HG03095 (cell line): ENCODE data around the gene RABGAP1.

Experiments
- ATAC-seq: cut with Tn5 transposase; IDR thresholded peaks from one replicate; pipeline ENCODE4 v1.9.1; 2021; ENCODE audit warnings: moderate library complexity; ENCODE audit not compliant: unreplicated experiment

The RABGAP1 gene

DNA sequence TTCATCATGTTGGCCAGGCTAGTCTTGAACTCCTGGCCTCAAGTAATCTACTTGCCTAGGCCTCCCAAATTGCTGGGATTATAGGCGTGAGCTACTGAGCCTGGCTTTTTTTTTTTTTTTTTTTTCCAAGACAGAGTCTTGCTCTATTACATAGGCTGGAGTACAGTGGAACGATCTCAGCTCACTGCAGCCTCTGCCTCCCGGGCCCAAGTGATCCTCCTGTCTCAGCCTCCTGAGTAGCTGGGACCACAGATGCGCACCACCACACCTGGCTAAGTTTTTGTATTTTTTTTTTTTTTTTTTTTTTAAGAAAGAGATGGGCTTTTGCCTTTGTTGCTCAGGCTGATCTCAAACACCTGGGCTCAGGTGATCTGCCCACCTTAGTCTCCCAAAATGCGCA, 66.4 kb downstream of the RABGAP1 start:
- ATAC-seq = no peak

DNA sequence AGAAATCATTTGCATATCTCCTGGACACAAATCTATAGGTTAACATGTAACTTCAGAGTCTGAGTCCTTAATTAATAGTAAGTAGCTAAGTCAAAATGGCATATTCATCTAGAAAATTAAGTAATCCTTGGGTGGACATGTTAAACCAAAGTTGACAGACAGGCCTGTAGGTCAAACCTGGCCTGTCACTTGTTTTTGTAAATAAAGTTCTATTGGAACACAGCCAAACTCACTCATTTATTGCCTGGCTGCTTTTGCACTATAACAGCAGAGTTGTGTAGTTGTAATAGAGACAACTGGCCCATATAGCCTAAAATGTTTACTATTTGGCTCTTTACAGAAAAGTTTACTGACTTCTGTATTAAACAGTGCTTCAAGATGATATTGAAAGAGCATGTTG, 68.1 kb downstream of the RABGAP1 start:
- no peak for ATAC-seq

DNA sequence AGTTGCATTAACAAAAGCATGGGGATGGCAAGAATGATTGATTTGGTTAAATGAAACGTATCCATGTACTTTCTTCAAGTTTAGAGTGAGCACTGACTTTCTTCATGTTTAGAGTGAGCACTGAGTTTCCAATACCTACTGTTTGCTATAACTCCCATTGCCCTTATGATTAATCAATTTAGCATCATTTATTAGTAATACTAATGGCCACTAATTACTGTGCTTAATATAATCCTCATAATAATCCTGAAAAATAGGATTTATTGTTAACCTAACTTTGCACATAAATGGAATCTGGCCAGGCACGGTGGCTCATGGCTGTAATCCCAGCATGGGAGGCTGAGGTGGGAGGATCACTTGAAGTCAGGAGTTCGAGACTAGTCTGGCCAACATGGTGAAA, 70.6 kb downstream of the RABGAP1 start:
- no peak for ATAC-seq

DNA sequence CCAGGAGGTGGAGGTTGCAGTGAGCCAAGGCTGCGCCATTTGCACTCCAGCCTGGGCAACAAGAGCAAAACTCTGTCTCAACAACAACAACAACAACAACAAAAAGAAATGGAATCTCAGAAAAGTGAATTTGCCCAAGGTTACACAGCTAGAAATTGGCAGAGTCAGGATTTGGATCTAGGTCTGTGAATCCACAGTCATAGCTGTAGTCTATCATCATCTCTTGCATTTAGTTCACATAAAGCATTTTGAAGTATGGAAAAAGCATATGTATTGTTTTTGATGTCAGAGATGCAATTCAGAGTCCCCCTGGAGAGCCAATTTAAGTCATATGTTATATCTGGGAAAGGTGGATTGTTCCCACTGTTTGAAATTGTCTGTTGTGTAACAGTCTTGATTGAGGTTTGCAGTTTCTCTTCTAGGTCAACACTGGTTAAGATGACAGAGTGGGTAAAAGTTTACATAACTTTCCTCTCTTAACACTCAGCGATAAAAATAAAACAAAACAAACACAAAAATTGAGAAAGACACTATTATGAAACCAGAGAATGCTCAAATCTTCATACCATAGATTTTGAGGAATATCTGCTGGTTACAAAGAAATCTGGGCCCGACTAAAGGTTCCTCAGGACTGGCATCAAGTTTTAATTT, 71.2 kb downstream of the RABGAP1 start:
- no peak for ATAC-seq

DNA sequence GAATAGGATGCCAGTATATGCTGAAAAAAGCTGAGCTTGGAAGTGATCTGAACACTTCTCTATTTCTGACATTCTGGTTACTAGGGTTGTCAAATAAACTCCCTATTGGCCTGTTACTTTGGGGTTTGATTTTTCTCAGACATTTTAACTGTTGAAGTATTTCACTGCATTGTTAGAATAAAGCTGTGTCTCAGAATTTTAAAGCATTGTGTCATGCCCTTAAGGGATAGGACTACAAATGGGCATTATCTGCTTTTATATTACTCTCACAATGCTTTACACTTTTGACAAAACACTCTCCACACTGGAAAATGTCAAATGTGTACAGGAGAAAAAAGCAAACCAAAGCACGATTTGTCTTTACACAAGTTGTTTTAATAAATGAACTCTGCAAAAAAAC, 75.8 kb downstream of the RABGAP1 start:
- ATAC-seq = no peak

DNA sequence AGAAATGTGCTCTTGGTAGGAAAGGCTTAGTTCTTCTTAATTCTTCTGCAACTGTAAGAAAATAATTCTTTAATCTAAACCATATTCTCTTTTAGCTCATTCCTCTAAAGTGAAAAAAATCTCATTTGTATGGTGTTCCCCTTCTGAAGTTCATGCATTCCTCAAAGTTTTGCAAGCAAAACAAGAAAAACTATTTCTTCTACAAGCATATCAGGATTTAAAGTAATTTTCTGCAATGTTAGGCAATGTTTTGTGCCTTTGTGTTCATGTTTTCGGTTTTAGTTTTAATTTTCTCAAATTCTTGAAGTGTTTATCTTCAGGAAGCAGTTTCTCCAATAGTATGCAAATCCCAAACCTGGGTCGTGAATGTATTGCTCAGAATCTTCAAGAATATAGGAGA, 80.0 kb downstream of the RABGAP1 start:
- ATAC-seq = no peak

DNA sequence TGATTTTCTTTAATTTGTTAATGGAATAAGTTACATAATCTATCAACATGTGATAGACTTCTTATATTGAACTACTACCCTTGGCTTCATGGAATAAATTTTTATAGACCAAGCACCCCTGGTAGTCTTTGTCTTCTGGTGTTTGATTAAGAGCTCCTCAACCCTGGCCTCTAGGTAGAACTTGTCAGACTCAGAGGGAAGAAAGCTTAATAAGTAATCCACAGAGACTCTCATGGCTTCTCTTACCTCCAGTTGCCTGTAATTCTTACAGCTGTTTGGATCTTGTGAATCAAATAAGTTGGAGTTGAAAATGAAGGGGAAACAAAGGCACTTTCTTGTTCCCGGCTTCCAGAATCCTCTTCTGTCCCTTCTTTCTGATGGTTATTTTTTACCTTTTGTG, 85.6 kb downstream of the RABGAP1 start:
- no peak for ATAC-seq

DNA sequence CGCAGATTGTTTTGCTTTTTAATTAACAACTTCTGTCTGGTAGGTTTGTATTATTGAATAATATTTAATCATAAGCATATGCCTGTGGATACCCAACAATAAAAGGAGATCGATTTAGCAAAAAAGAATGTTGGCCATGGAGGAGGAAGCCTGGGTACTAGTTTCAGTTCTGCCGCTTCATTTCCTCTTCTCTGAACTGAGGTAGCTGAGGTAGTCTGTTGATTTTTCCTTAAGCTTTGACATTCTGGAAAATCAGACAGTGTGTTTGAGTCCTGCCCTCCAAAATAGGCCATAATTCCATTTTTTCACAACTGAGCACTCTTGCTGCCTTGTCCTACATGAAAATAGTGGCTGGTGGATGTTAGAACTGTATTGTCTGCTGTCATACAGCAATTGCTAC, 86.7 kb downstream of the RABGAP1 start:
- no peak for ATAC-seq

DNA sequence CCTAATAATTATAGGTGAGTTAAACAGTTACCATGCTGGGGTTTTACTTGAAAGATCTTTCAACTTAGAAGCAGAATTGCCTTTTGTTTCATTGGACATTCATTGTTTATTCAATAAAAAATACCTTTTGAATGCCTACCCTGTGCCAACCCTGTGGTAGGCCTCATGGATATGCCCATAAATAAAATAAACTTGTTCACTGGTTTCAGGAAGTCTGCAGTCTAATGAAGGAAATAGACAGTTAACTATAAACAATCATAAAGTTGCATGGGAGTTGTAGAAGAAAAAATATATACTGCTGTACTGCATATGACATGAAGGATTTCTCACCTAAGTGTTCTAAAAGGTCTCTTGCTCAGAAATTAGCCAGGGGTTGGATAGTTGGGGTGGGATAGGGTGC, 87.3 kb downstream of the RABGAP1 start:
- ATAC-seq = no peak

DNA sequence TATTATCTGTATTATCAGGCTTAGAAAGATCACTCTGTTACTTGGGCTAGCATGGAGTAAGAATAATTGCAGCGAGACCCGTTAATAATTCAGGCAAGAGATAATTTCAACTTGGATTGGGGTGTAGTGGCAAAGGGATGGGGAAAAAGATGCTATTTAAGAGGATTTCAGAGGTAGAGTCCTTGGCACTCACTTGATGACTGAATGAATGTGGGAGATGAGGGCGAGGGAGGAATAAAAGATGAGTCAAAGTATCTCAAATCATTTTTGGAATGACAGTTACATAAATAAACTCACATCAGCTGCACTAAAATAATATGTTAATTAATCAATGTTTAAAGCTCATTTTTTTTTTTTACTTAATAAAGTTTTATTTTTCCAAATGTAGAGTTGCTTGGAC, 88.2 kb downstream of the RABGAP1 start:
- no peak for ATAC-seq

DNA sequence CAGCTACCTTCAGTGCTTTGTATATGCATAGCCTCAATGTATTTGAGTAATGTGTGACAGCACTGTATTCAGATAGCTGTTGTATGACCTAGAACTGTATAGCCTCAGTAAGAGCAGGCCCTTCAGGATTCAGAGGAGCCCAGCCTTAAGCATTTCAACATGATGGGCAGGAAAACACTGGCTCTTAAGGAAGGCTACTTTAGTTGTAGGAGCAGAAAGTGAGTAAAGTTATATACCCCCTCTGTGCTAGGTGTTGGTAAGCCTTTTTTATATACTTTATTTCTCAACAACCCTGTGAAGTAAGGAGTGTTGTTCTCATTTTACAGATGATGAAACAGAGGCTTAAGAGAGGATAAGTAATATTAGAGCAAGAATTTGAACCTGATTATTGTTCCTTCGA, 91.1 kb downstream of the RABGAP1 start:
- ATAC-seq = no peak

DNA sequence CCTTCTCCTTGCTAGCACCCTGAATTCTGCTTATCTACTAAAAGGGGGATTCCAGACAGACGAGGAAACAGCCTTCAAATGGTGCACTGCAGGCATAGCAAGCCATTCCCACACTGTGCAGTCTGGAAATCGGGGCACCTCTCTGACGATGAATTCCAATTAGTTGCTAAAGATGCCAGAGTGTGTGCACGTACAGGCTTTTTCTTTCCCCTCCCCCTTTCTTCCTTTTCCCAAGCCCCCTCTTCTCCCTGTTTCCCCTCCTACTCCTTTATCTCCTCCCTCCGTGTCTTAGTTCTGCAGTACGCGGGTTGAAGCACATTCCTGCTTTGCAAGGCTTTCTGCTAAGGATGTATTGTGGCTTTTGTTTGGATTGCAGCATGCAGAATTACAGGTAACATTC, 92.5 kb downstream of the RABGAP1 start, which contains the start of gene GPR21:
Gene GPR21 (plus strand): TSS at position 316 of the 400 bp plus-strand sequence. CDS start 900 bp downstream, outside the sequence.
- ATAC-seq = no peak

DNA sequence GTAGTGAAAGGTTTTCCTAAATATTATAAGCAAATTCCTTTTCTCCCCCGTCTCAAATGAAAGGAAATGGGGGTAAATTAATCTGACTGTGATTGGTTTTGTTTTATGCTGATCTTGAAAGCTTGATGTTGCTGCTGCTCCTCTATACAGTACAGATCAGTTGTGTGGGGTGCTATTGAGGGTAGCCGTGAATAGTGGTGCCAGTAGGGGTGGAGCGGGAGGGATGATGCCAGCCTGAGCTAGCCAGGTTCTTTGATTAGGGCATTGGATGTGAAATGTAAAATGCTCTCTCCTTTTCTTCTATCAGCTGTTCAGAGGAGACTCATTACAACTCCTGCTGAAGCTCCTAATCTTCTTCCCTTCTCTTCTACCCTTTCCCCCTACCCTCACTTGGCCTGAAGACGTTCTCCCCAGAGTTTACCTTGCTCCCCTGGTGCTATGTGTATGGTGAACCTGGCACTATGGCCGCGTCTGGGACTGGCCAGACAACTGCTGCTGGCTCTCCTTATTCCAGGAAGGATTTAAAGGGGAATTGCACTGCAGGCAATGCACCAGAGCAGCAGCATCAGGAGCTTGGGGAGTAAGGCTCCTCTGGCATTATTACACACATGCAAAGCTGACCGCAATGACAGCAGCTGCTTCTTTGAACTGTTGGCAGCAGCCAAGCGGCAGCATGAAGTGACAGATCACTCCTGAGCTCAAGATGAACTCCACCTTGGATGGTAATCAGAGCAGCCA, 93.2 kb downstream of the RABGAP1 start:
- no peak for ATAC-seq

DNA sequence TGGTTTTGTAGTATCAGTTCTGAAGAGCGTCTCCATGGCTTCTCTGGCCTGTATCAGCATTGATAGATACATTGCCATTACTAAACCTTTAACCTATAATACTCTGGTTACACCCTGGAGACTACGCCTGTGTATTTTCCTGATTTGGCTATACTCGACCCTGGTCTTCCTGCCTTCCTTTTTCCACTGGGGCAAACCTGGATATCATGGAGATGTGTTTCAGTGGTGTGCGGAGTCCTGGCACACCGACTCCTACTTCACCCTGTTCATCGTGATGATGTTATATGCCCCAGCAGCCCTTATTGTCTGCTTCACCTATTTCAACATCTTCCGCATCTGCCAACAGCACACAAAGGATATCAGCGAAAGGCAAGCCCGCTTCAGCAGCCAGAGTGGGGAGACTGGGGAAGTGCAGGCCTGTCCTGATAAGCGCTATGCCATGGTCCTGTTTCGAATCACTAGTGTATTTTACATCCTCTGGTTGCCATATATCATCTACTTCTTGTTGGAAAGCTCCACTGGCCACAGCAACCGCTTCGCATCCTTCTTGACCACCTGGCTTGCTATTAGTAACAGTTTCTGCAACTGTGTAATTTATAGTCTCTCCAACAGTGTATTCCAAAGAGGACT, 94.2 kb downstream of the RABGAP1 start:
- ATAC-seq = no peak

DNA sequence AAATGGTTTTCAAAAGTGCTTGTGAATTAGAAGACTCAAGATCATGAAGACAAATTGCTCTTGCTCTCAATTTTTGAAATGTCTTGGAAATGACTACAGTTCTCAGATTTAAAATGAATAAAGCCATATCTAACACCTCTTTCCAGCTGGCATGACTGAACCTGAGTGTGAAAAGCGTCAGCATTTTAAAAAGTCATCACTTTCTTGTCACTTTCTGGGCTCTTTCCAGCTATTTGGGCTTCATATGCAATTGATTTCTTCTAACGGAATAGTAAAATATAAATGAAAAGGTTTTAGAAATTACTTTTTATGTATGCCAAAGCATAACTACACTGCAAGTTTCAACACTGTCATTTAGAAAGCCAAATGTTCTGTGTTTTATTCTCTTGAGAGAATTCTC, 95.0 kb downstream of the RABGAP1 start:
- no peak for ATAC-seq

DNA sequence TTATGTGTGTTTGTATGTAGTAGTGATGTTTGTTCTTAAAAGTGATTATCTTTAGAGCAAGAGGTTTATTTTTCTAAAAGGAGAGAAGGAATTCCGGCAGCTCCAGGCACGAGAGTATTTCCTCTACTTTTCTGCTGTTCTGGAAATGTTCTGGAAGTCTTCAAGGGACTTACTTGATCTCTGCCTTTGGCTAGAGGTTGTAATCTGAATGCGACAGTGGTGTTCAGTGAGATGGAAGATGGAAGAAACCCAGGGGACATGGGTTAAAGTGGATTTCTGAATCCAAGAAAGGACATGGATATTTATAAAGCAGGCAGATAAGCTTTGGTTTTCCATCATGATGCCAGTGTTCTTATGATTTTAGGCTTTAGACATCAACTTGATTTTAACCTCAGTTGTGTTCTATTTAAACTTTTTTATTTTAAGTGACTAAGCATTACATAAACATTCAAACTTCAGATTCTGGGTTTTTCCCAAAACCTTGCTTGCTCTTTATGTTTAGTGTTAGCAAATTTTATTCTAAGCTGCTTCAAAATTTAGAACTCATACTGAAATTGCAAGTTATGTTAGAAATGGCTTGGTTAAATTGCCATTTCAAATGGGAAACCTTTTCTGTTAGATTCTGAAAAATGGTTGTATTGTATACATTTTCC, 96.2 kb downstream of the RABGAP1 start:
- no peak for ATAC-seq

DNA sequence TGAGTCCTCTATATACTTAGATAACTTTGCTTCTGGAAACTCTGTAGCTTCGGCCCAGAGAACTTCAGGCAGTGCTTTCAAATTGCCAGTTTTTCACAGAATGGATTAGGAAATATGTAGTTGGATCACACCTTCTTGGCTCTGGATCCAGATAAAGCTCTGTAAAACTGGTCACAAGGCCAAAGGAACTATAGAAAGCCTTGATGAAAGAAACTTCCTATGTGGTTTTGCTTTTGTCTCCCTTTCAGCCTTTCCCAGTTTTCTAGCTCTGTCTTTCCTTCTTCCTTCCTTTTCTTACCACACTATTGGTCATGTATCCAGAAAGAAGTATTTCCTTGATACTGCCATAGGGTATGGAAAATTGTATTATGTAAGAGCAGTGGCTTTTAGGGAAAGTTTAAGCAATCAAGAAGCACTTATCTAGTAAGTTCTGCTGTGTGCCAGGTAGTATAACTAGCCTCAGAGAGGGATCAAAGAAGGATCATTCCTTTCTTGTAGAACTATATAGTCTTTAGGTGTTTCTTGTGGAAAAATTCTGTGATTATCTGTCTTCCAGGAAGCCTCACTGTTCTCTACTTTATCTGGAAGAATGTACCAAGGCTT, 98.9 kb downstream of the RABGAP1 start:
- no peak for ATAC-seq

DNA sequence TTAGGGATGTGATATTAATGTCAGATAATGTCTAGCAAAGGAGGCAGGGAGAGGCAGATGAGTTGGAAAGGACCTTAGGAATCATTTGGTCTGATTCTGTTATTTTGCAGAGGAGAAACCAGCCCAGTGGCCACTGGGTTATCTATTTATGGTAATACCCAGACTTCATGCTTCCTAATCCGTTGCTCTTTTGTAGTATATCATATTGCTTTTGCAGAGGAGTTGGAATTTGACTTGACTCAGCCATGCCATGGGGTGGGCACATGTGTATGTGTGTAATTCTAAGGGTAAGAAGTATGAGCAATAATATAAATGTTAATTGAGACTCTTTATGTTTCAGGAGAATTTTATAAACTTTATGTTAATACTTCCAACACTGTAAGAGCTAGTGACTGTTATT, 100.0 kb downstream of the RABGAP1 start:
- ATAC-seq = no peak

DNA sequence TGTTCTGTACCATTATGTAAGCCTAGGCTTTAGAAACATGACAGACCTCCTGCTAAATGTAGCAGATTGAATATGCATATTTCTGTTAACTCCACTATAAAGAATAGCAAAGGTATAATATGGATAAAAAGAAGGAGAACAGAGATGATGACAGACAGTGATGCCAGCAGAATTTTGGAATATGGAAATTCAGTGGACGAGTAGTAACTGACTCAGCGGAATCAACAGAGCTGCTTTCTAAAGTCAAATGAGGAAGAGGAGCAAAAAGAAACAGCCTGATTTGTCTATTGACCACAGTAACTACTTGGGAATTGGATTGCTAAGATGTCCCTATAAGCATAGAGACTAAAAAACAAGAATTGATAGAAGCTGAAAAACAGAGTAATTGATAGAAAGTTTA, 100.7 kb downstream of the RABGAP1 start:
- no peak for ATAC-seq

DNA sequence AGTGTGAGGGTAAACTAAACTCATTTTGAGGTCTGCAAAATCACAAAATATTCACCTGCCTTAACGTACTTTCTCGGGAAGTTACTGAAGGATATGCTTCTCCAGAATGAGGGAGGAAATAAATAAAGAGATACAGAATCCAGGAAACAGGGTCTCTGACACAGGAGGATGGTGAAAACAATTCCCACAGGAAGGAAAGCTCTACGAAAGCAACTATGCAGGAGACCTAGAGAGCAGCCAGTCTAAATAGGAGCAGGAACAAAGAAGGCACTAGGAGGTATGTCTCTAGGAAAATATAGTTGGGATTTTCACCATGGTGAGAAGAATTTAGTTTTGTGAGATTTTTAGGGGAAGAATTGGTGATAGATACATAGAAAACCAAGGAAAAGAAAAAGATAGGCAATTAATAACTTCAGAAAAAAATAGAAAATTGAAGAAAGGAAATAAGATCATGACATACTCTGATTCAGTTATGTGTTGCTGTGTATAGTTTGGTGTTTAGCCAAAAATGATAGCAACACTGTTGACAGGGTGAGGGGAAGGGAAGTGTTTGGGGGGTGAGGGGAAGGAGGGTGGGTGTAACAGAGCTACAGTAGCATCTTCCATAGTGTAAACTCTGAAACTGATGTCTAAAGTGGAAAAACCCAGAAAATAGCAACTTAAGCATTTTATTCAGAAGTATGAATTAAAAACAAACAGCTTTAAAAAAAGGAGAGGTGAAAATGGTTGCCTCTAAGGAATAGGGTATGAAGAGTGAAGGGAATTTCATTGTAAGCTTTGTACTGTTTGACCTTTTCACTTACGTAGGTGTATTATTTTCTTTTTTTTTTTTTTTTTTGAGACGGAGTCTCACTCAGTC, 102.5 kb downstream of the RABGAP1 start:
- ATAC-seq = no peak
